Activated CD4-positive, alpha-beta T cell treated with anti-CD3 and anti-CD28 coated beads, Interleukin-2, amount 10 ng/mL, durations not matched to agents 24 days and 14 days (primary cell): Measurements from ENCODE around the gene STOX1. TPM values are rescaled to one million over a fixed set of nuclear protein-coding genes. Genes with fewer than 3 reads are reported as not detected.
"Not testable (repeated sequence)": the region's sequence is repeated elsewhere in the genome, so short reads cannot be mapped to it uniquely, and the experiment has no call there.

Experiments used
- DNase-seq: peaks from one replicate; pipeline ENCODE4 v3.0.0; 2022
- H3K27ac Mint-ChIP-seq: one replicate; pipeline ENCODE4 v1.8.0; 2022; ENCODE audit warnings: mild to moderate bottlenecking, mixed read lengths
- H3K27me3 Mint-ChIP-seq: one replicate; pipeline ENCODE4 v1.8.0; 2022; ENCODE audit warnings: mixed read lengths
- H3K36me3 Mint-ChIP-seq: one replicate; pipeline ENCODE4 v1.8.0; 2022; ENCODE audit warnings: low read depth, mild to moderate bottlenecking, mixed read lengths
- H3K4me1 Mint-ChIP-seq: one replicate; pipeline ENCODE4 v1.8.0; 2021; ENCODE audit warnings: mixed read lengths
- H3K4me3 Mint-ChIP-seq: one replicate; pipeline ENCODE4 v1.8.0; 2022; ENCODE audit warnings: mild to moderate bottlenecking, moderate library complexity, mixed read lengths
- H3K9me3 Mint-ChIP-seq: one replicate; pipeline ENCODE4 v1.8.0; 2021; ENCODE audit warnings: mixed read lengths
- intact Hi-C: fragments of 100-400 bp; cut with micrococcal nuclease; formaldehyde crosslinking; loops from one replicate; pipeline ENCODE4 v1.15.1; 2023
- total RNA-seq: library from RNA; stranded (reverse); gene quantifications from 2 replicates; pipeline ENCODE4 v1.2.3, GENCODE V29; 2022

The STOX1 gene
- total RNA-seq, 1 donor from 2014 or later, result 0.82 TPM

DNA sequence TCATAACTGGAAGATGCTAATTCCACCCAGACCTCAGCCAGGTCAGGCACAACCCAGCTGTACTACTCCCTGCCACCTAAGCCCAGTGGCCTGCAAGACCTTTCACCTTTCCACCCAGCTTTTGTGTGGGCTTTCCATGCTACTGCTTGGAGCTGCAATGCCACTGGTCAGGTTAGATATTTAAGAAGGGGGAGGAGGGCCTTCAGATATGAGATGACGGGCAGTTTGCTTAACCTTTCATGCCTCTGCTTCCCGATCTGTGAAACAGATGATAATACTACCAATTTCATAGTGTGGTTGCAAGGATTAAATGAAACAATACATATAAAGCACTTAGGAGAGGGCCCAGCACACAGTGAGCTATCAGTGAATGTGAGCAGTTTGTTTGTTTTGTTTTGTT lies 20.9 kb downstream of the STOX1 start:
- Mint-ChIP-seq H3K27me3 (no peaks in the 10 kb centered on the region), H3K4me3 (no peak overlapping the region), H3K9me3 (no peaks in the 10 kb centered on the region), H3K36me3 (no peaks in the 10 kb centered on the region), H3K27ac (no peak overlapping the region), H3K4me1 (no peaks in the 10 kb centered on the region)
- DNase-seq, result no peak
- intact Hi-C loops, result no loop called here

DNA sequence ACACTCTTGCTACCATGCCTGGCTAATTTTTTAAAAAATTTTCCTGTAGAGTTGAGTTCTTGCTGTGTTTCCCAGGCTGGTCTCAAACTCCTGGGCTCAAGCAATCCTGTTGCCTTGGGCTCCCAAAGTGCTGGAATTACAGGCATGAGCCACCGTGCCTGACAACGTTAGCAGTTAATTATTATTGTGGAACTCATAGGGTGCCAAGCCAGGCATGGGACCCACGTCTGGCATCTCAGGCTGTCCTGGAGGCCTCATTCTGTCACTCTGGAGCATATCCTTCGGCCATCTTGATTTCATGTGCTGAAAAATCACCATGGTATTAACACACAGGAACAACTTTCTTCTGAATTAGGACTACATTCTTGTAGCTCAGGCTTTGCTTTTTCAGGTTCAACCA lies 21.5 kb downstream of the STOX1 start:
- Mint-ChIP-seq H3K36me3 (no peaks in the 10 kb centered on the region), H3K9me3 (no peaks in the 10 kb centered on the region), H3K27ac (no peak overlapping the region), H3K4me1 (no peaks in the 10 kb centered on the region), H3K27me3 (no peaks in the 10 kb centered on the region), H3K4me3 (no peak overlapping the region)
- DNase-seq, result no peak
- intact Hi-C loops, result no loop called here

DNA sequence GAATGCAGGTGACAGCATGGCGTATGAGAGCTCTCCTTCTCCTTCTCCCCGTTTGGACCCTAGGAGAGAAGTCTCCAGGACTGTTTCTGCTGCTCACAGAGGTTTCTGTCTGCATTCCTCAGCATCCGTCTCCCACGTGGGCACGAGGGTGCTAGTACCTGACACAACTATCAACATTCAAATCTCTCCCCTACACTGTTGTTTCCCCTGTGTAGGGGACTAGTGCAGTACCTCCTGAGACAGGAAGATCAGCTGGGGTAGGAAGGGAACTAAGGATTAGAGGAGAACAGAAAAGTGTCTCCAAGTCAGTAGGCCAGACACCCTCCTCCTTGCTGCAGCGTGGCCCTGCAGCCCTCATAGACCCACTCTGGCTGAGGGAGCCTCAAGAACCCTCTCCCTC lies 29.0 kb downstream of the STOX1 start:
- no peak for DNase-seq
- Mint-ChIP-seq H3K4me1 (no peaks in the 10 kb centered on the region), H3K27ac (no peak overlapping the region), H3K27me3 (peaks cover 2% of the 10 kb centered on the region), H3K36me3 (peaks cover 3% of the 10 kb centered on the region), H3K9me3 (peaks cover 11% of the 10 kb centered on the region), H3K4me3 (no peak overlapping the region)
- intact Hi-C loops, result no loop called here

DNA sequence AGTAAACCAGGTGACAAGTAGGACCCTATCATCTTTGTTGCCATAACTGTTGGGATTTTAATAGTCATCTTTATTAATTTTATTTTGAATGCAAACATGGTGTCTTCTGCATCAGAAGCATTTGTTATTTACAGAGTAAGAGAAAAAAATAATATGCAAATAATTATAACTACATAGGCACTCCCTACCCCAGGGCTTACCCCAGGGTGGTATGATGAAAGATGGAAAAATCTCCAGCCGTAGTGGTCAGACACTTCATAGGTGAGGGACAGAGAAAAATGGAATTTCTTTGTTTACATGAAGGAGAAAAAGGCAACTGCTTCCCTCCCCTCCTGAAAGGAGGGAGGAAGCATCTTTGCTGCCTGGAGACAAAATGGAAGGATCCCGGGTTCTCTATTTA lies 29.7 kb downstream of the STOX1 start:
- no peak overlapping the region for H3K4me3 Mint-ChIP-seq
- no peak for DNase-seq

DNA sequence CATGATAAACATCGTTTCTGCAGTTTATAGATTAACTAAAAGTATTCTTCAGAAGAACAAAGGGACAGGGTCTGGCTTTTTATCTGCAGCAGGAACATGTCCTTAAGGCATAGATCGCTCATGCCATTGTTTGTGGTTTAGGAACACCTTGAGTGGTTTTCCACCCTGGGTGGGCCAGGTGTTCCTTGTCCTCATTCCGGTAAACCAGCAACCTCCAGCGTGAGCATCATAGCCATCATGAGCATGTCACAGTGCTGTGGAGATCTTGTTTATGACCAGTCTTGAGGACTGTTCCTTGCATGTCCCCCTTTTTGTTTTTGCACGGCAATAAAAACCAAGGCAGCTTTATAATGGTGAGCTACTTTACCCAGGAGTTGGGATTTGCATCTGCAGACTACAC lies 33.9 kb downstream of the STOX1 start:
- Mint-ChIP-seq H3K36me3 (peaks cover 3% of the 10 kb centered on the region), H3K4me1 (no peaks in the 10 kb centered on the region), H3K9me3 (peaks cover 15% of the 10 kb centered on the region), H3K27me3 (peaks cover 2% of the 10 kb centered on the region), H3K4me3 (no peak overlapping the region), H3K27ac (no peak overlapping the region)
- intact Hi-C loops, result no loop called here
- DNase-seq, result no peak

More for the DNA sequence above, 29.7 kb downstream of the STOX1 start:
- peaks cover 11% of the 10 kb centered on the region for H3K9me3 Mint-ChIP-seq
- peaks cover 3% of the 10 kb centered on the region for H3K36me3 Mint-ChIP-seq
- peaks cover 2% of the 10 kb centered on the region for H3K27me3 Mint-ChIP-seq
- H3K27ac Mint-ChIP-seq, result no peak overlapping the region
- intact Hi-C loops, result no loop called here
- no peaks in the 10 kb centered on the region for H3K4me1 Mint-ChIP-seq

DNA sequence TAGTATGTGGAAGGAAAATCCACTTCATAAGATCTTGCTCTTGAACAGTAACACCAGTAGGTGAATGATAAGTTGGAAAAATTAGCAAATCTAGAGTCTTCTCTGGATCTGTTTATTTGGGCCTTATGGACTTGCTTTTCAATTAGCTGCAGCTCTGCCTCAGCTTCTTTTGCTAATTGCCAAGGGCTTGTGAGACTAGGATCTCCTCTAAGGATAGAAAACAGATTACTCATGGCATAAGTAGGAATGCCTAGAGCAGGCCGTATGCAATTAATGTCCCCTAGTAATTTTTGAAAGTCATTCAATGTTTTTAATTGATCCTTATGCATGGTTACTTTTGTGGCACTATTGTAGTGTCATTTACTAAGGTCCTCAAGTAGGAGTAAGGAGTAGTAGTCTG lies 37.3 kb downstream of the STOX1 start:
- H3K9me3 Mint-ChIP-seq, result peaks cover 14% of the 10 kb centered on the region
- no peak overlapping the region for H3K4me3 Mint-ChIP-seq
- H3K36me3 Mint-ChIP-seq, result peaks cover 3% of the 10 kb centered on the region
- intact Hi-C loops, result no loop called here
- H3K4me1 Mint-ChIP-seq, result no peaks in the 10 kb centered on the region
- H3K27me3 Mint-ChIP-seq, result no peaks in the 10 kb centered on the region
- no peak for DNase-seq
- H3K27ac Mint-ChIP-seq, result no peak overlapping the region

DNA sequence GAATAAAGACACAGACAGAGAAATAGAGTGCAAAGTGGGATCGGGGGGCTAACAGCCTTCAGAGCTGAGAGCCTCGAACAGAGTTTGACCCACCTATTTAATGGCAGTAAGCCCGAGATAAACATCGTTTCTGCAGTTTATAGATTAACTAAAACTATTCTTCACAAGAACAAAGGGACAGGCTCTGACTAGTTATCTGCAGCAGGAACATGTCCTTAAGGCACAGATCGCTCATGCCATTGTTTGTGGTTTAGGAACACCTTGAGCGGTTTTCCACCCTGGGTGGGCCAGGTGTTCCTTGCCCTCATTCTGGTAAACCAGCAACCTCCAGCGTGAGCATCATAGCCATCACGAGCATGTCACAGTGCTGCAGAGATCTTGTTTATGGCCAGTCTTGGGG lies 40.8 kb downstream of the STOX1 start:
- H3K4me3 Mint-ChIP-seq, intact Hi-C loops, H3K4me1 Mint-ChIP-seq, H3K36me3 Mint-ChIP-seq, DNase-seq, H3K27me3 Mint-ChIP-seq, H3K9me3 Mint-ChIP-seq, H3K27ac Mint-ChIP-seq: not testable (repeated sequence)

DNA sequence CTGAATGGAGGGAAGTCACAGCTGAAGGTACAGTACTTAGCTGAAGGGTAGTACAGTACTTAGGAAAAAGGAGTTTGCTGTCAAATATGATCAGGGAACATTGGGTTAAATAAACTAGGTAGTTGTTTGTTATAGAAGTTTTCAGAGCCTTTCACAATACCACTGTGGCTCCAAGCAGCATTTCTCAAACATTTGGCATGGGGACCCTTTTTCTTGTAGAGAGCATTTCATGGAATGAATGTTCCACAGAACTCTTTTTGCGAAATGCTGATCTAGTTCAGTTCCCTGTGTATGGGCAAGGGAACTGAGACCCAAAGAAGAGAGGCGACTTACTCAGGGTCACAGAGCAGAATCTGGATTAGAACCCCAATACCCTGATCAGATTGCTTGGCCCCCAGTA lies 42.3 kb downstream of the STOX1 start:
- peaks cover 7% of the 10 kb centered on the region for H3K4me1 Mint-ChIP-seq
- H3K4me3 Mint-ChIP-seq, result no peak overlapping the region
- H3K9me3 Mint-ChIP-seq, result no peaks in the 10 kb centered on the region
- H3K27ac Mint-ChIP-seq, result no peak overlapping the region
- H3K36me3 Mint-ChIP-seq, result no peaks in the 10 kb centered on the region
- DNase-seq, result no peak
- intact Hi-C loops, result no loop called here
- no peaks in the 10 kb centered on the region for H3K27me3 Mint-ChIP-seq

DNA sequence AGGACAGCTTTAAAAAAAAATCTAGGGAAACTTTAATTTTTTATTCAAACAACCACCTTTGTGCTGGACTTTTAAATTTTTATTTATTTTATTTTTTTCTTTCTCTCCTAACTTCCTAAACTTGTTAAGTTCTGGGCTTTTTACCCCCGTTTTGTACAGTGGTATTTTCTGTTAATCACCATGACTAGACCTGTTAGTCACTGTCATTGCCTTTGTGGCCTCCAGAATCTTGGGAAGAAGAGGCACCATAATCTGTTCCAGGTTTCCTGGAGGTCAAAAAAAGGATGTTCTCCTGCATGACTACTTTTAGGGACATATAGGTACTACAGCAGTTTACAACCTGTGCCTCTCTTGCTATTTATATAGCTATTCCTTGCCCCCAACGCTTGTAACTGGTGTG lies 42.7 kb downstream of the STOX1 start:
- peaks cover 7% of the 10 kb centered on the region for H3K4me1 Mint-ChIP-seq
- no peak for DNase-seq
- intact Hi-C loops, result no loop called here
- no peaks in the 10 kb centered on the region for H3K36me3 Mint-ChIP-seq
- H3K9me3 Mint-ChIP-seq, result no peaks in the 10 kb centered on the region
- H3K4me3 Mint-ChIP-seq, result no peak overlapping the region
- no peak overlapping the region for H3K27ac Mint-ChIP-seq
- no peaks in the 10 kb centered on the region for H3K27me3 Mint-ChIP-seq

DNA sequence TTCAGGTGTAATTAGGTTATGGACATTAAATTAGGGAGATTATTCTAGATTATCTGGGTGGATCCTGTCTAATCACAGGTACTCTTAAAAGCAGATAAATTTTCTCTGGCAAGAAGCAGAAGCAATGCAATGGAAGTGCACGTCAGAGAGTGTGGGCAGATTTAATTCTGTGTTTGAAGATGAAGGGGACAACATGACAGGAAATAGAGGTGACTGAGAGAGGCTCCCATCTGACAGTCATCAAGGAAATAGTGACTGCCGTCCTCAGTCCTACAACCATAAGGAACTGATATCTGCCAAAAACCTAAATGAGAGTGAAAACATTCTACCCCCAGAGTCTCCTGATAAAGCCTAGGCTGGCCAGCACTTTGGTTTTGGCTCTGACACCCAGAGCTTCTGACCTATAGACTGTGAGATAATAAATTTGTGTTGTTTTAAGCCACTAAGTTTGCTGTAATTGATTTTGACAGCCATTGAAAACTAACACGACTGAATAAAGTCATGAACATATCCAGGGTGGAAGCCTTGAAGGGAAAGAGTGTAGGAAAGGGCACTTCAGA lies 43.3 kb downstream of the STOX1 start:
- H3K27me3 Mint-ChIP-seq, result no peaks in the 10 kb centered on the region
- intact Hi-C loops, result no loop called here
- H3K9me3 Mint-ChIP-seq, result no peaks in the 10 kb centered on the region
- peak overlapping the region; percentile 19 for H3K27ac Mint-ChIP-seq
- peaks cover 7% of the 10 kb centered on the region for H3K4me1 Mint-ChIP-seq
- no peaks in the 10 kb centered on the region for H3K36me3 Mint-ChIP-seq
- no peak overlapping the region for H3K4me3 Mint-ChIP-seq
- DNase-seq, result peak; percentile 57

DNA sequence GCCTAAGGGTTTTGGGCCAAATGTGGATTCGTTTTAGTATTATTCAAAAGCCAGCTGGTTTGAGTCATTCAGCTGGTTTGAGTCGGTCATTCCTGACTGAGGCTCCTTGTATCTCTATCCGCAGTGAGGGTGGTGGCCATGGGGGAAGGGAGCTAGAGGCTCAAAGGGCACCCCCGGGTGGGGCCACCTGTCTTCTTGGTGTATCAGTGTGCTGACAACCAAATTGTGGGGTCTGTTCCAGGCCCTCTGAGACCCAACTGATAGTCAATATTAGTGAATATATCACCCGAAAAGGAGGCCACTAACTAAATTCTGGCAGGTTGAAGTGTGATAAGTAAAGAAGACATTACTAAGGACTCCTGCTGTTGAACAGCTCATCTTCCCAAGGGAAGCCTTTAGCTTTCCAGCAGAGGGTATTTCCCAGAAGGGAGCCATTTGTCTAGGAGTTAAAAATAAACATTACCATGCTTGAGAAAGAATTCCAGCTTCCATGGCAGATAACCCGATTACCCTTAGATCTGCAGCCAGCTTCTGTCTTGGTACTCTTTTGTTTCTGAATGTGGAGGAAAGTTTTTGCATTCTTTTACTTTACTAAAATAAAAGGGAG lies 43.9 kb downstream of the STOX1 start:
- Mint-ChIP-seq H3K27me3 (no peaks in the 10 kb centered on the region), H3K36me3 (no peaks in the 10 kb centered on the region), H3K9me3 (no peaks in the 10 kb centered on the region), H3K4me3 (no peak overlapping the region), H3K4me1 (peaks cover 7% of the 10 kb centered on the region), H3K27ac (no peak overlapping the region)
- intact Hi-C loops, result no loop called here
- DNase-seq, result no peak

DNA sequence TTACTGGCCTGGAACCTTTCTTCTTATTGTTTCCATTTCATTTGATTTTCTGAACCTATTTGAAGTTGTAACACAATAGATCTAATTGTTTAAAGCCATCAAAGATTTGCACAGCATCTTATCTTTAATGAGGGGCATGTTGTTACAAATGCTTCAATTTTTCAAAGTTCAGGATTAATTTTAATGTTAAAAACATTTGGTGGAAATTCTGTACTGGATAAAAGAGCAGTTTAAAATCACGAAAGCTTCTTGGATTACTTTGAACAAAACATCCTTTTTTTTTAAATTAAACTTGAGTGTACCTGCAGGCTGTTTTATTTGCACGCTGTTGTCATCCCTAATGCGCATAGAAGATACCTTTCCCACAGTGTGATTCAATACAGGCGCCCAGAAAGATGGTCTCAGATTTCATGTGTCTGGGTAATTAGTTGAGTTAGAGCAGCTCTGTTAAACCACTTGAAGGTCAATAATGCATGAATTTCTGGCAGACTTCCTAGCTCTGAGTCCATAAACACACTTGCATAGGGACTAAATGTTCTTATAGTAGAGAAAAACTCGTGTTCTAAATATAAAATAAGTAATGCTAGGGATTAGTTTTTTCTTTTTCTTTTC lies 44.5 kb downstream of the STOX1 start:
- H3K36me3 Mint-ChIP-seq, result no peaks in the 10 kb centered on the region
- no peak for DNase-seq
- H3K4me3 Mint-ChIP-seq, result no peak overlapping the region
- no peaks in the 10 kb centered on the region for H3K9me3 Mint-ChIP-seq
- no peak overlapping the region for H3K27ac Mint-ChIP-seq
- H3K4me1 Mint-ChIP-seq, result peaks cover 7% of the 10 kb centered on the region
- no peaks in the 10 kb centered on the region for H3K27me3 Mint-ChIP-seq
- intact Hi-C loops, result no loop called here

DNA sequence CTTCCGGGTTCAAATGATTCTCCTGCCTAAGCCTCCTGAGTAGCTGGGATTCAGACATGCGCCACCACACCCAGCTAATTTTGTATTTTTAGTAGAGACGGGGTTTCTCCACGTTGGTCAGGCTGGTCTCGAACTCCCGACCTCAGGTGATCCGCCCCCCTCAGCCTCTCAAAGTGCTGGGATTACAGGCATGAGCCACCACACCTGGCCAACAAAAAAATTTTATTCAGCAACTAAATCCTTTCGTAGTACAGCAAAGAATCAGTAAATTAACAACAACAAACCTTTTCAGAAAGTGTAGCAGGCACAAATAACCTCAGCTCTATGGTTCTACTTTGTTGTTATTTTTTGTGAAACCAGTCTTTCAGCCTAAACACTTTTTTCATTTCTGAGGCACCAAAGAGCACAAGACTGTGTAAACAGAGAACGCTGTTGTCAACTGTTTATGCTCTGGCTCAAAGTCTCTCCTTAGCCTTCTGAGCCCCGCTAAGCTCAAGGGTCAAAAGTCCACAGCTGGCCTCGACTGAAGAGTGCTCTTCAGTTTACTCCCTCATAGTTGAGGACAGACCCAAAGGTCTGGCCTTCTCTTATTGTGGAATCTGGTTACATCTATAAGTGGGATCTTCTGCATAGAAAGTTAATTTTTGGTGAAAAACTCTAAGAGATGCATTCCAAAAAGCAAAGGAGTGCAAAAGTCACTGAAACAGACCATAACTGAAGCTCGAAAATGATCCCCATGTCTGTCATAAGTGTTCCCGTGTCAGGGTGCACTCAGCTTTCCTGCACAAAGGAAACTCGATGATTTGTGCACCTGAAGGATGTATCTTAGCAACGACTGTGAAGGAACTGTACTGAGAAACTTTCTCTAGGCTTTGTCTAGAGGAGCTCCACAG lies 49.2 kb downstream of the STOX1 start:
- no peak for DNase-seq
- no peaks in the 10 kb centered on the region for H3K9me3 Mint-ChIP-seq
- H3K27me3 Mint-ChIP-seq, result peaks cover 6% of the 10 kb centered on the region
- no peaks in the 10 kb centered on the region for H3K36me3 Mint-ChIP-seq
- intact Hi-C loops, result no loop called here
- no peaks in the 10 kb centered on the region for H3K4me1 Mint-ChIP-seq
- H3K4me3 Mint-ChIP-seq, result no peak overlapping the region
- no peak overlapping the region for H3K27ac Mint-ChIP-seq

DNA sequence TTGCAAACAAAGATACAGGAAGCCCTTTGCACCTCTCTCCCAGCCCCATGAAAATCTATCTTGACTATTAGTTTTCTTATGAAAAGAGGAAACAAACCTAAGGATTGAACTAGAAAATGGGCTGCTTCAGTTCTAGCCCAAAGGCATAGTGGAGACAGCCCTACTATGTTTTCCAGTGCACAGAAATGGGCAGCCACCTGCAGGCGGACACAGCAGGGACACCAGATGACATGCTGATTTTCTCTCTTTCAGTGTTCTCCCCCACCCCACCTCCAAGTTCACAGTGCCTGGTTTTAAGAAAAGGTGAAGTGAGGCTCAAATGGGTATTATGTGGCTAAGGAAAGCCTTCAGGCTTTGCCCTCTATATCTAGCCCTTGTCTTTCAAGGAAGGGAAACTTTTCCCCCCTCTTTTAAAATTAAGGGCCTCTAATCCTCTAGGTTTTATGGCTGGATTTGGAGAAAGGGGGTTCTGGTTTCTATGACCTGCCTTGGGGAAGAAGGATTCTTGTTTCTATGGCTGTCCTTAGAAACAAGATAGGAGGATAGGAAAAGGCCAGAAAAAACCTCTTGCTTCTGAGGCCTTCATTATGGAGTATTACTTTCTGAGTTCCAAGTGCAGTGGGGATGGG lies 50.3 kb downstream of the STOX1 start:
- Mint-ChIP-seq H3K36me3 (no peaks in the 10 kb centered on the region), H3K9me3 (no peaks in the 10 kb centered on the region), H3K27me3 (peaks cover 8% of the 10 kb centered on the region), H3K4me1 (no peaks in the 10 kb centered on the region), H3K4me3 (no peak overlapping the region), H3K27ac (no peak overlapping the region)
- DNase-seq, result no peak
- intact Hi-C loops, result no loop called here
